ENCODE data around the gene ZBTB34.

Gene ZBTB34

GRCh38 chr9:126847051-126847450 is 13.4 kb upstream of the ZBTB34 start:
- no peak for DNase-seq

DNA sequence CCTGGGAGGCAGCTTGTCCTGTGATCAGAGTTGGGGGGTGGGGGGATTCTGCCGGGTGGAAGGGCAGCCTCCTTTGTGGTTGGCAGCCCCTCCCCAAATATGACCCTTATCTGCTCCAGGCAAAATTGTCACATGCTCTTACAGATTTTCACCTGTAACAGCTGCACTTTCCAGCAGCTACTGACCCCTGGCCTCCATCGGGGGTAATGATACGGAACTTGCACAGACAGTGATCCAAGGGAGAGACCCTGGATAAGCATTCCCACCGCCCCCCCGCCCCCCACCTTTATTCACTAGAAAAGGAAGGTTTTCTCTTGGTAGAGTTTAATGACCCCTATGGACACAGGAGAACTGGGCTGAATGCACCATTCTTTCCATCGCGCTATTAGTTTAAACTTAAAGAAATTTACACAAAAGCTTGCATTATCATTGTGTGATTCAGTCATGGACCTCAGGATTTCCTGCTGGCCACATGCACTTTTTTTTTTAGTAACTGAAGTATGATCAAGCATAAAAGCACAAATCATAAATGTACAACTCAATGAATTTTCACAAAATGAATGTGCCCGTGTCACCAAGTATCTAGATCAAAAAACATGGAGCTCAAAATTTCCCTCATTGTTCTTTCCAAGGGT is 10.7 kb upstream of the ZBTB34 start:
- DNase-seq: no peak

DNA sequence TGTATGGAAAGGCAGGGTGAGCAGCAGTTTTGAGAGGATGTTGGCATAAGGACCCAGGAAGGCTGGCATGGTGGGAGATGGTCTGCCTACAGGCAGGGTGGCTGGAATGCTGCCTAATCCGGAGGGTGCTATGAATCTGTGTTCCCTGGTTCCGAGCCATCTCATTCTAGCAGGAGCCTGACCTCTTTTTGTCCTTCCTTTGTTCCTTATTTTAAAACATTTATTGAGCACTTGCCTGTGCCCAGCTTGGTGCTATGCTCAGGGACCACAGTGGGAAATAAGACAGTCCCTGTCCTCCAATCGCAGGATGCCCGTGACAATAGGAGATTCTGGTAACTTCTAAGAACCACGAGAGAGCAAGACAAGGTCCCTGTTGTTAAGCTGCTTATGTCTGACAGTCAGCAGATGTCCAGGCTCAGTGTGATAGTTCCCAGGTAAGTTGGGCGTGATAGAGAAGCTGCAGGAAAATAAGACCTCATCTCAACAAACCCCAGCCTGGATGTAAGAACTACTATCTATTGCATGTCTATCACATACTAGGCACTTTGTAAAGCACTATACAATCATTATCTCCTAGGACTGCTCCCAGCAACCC is 9.1 kb upstream of the ZBTB34 start:
- DNase-seq: no peak

DNA sequence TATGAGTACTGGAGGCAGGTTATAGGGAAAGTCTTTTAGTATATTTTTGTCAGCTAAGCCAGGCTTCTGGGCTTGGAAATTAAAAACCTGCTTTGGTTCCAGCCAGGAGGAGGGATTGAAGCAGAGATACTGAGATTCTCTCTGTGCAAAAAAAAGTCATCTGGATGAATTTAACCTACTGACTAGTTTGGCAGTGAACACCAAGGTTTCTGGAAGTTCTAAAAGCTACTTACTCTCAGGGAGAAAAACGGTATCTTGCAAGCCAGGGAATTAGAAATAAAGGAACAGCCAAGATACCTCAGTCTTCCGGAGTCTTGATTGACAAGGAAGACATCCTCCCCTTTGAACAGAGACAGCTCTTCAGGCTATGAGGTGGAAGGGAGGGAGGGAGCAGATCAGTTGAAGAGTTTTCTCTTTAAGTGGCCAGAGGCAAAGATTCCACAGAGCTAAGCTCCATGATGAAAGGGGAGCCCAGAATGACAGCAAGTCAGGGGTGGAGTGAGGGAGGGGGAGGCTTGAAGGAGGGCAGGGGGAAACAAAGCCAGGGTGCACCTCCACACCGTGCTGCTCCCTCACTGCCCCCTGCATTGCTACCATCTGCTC is 8.3 kb upstream of the ZBTB34 start:
- DNase-seq: no peak

- no peak for DNase-seq
Measured at GRCh38 chr9:126853667-126854066, 6.8 kb upstream of the ZBTB34 start.

- no peak for DNase-seq
Measured at GRCh38 chr9:126854734-126855133, 5.7 kb upstream of the ZBTB34 start.

DNA sequence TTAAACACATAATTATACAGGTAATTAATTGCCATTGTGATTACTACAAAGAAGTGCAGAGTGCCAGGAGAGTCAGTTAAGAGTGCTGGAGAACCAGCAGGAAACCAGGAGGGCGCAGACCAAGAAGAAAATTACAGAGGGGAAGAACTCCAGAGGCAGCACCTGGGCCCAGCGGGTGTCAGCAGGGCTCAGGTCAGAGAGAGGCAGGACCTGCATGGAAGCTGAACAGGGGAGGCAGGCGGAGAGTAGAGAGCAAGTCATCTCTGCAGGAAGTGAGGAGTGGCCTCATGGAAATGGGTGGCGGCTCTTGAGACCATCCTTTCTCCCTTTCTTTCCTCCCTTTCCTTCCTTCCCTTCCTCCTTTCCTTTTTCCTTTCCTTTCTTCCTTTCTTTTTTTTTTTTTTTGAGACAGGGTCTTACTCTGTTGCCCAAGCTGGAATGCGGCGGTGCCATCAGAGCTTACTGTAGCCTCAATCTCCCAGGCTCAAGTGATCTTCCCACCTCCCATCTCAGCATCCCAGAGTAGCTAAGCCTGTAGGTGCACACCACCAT is 4.0 kb upstream of the ZBTB34 start:
- no peak for DNase-seq

- DNase-seq: no peak
Measured at GRCh38 chr9:126857261-126857960, 3.0 kb upstream of the ZBTB34 start.

- DNase-seq: no peak
Measured at GRCh38 chr9:126859111-126859510, 1.3 kb upstream of the ZBTB34 start.

- no peak for DNase-seq
Measured at GRCh38 chr9:126860757-126861466, 473 bp downstream of the ZBTB34 start.

- no peak for DNase-seq
Measured at GRCh38 chr9:126861707-126862103, 1.3 kb downstream of the ZBTB34 start.

GRCh38 chr9:126862104-126862761 is 1.8 kb downstream of the ZBTB34 start:
- DNase-seq: no peak

DNA sequence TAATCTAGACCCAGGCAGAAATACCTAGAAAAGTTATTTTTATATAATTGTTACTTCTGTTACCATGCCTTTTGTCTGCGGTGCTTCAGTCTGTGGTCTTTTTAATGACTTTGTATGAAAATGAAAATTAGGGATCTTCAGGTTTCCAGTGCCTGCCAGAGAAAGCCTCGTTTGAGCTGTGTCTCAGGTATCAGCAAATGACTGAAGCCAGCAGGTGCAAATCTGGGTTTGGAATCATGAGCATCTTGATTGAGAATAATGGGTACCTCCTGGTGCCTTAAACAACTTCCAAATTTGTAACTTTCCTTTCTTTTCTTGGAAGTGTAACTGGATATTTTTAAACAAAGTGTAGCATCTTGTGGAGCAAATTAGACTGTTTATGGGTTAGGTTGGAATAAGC is 4.3 kb downstream of the ZBTB34 start:
- no peak for DNase-seq

DNA sequence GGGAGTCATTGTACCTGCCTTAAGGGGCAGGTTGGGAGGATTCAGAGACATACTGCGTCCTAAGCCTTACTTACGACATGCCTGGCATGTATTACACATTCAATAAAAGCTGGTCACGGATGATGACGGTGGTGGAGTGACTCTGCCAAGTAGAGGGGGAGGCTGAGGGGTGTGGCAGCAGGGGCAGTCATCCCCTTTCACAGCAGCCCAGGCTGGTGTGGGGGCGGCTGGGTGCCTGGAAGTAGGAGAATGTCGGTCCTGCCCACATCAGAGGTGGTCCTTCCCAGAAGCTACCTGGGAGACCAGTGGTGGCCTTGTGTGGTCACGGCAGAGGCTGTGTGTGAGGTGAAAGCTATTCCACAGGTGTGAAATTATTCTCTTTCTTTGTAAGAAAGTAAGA is 8.9 kb downstream of the ZBTB34 start:
- DNase-seq: no peak

GRCh38 chr9:126872516-126872915 is 12.1 kb downstream of the ZBTB34 start:
- DNase-seq: no peak

- peak; percentile 30 for DNase-seq
Measured at GRCh38 chr9:126874546-126875314, 14.3 kb downstream of the ZBTB34 start.

GRCh38 chr9:126875756-126876510 is 15.5 kb downstream of the ZBTB34 start:
- DNase-seq: no peak

DNA sequence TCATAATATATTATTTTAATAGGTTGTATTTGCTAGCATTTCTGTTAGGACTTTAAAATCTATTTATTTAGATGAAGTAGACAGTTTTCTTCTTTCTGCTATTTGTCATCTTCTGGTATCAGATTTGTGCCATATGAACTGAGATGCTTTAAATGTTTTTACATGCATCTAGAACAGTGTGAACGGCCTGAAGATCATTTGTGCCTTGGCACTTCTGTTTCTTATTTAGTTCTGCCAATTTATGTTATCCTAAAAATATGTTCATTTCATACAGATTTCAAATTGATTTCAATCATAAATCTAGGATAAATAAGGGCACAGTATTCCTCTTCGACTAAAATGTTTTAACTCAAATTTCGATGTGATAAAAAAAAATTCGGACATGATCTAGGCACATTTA is 16.1 kb downstream of the ZBTB34 start:
- DNase-seq: no peak

DNA sequence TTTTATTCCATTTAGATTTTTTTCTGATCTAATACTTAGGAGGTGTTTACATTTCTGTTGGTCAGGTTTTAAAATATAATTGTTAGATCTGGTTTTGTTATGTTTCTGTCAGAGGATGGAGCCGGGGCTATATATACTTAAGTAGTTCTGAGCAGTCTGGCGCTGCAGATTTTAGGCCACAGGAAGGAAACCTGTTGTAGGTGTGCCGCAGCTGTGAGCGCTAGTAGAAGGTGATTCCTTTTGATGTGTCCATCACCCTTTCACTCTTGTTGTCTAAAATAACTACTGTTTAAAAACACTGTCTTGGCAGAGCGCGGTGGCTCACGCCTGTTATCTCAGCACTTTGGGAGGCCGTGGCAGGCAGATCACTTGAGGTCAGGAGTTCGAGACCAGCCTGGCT is 17.0 kb downstream of the ZBTB34 start:
- no peak for DNase-seq

DNA sequence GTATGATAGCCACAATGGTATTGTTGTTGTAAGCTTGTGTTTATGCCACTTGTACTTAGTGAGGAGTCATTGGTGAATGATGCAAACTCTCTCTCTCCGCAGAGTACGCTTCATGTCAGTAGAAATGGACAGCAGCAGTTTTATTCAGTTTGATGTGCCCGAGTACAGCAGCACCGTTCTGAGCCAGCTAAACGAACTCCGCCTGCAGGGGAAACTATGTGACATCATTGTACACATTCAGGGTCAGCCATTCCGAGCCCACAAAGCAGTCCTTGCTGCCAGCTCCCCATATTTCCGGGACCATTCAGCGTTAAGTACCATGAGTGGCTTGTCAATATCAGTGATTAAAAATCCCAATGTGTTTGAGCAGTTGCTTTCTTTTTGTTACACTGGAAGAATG is 18.8 kb downstream of the ZBTB34 start:
- DNase-seq: no peak
